M059J (cell line): ENCODE measurements around the gene POLR2C. TPM values are rescaled to one million over a fixed set of nuclear protein-coding genes. Genes with fewer than 3 reads are reported as not detected.

ENCODE experiments used
- DNase-seq: peaks from one replicate; pipeline ENCODE4 v3.0.0-alpha.2; 2012; ENCODE audit warnings: low read depth
- total RNA-seq: library from RNA; depleted of rRNA; stranded (reverse); fragments of >200 nt; shearing (Covaris generic); gene quantifications from 2 replicates; pipeline ENCODE4 v1.2.3, GENCODE V29; 2014

The POLR2C gene
- total RNA-seq, 1 experiment from 2014 or later, result 239 TPM

GRCh38 chr16:57502048-57502775 lies 39.7 kb downstream of the POLR2C start:
- no peak for DNase-seq

GRCh38 chr16:57503366-57503765 lies 40.9 kb downstream of the POLR2C start:
- no peak for DNase-seq

GRCh38 chr16:57504001-57504400 lies 41.5 kb downstream of the POLR2C start:
- no peak for DNase-seq

- no peak for DNase-seq
Measured at GRCh38 chr16:57504491-57504890, 42.0 kb downstream of the POLR2C start.

- DNase-seq, result no peak
Measured at GRCh38 chr16:57505169-57505568, 42.7 kb downstream of the POLR2C start.

- DNase-seq, result no peak
Measured at GRCh38 chr16:57507136-57508034, 44.9 kb downstream of the POLR2C start.

- no peak for DNase-seq
Measured at GRCh38 chr16:57508035-57508425, 45.6 kb downstream of the POLR2C start.

GRCh38 chr16:57509231-57509923 lies 46.9 kb downstream of the POLR2C start:
- DNase-seq, result peak; percentile 27

- DNase-seq, result no peak
Measured at GRCh38 chr16:57510016-57510871, 47.8 kb downstream of the POLR2C start.

GRCh38 chr16:57512296-57513001 lies 50.0 kb downstream of the POLR2C start:
- DNase-seq, result no peak

- no peak for DNase-seq
Measured at GRCh38 chr16:57513371-57514102, 51.1 kb downstream of the POLR2C start.

GRCh38 chr16:57514371-57514770 lies 51.9 kb downstream of the POLR2C start:
- DNase-seq, result no peak

- no peak for DNase-seq
Measured at GRCh38 chr16:57514791-57515600, 52.5 kb downstream of the POLR2C start.

GRCh38 chr16:57516176-57516725 lies 53.8 kb downstream of the POLR2C start:
- DNase-seq, result no peak

GRCh38 chr16:57516773-57517172 lies 54.3 kb downstream of the POLR2C start:
- DNase-seq, result no peak

GRCh38 chr16:57517397-57518367 lies 55.2 kb downstream of the POLR2C start:
- DNase-seq, result no peak

GRCh38 chr16:57518520-57518919 lies 56.0 kb downstream of the POLR2C start:
- DNase-seq, result no peak

GRCh38 chr16:57518922-57519321 lies 56.4 kb downstream of the POLR2C start:
- no peak for DNase-seq
